Measurements from ENCODE around the gene TGM2. TPM values are rescaled to one million over a fixed set of nuclear protein-coding genes. Genes with fewer than 3 reads are reported as not detected.
A peak's percentile ranks its signal among the peaks of the same experiment; 100 is the strongest.

The TGM2 gene
- total and polyA plus RNA-seq, 9 of the 15 experiments (the other 6 are each of a cell fraction or from before 2014, with no cell fraction given) = 5.5 to 78.5 (median 37.6) TPM

- peaks cover 10 to 14% of the 10 kb centered on the region in 2 experiments for H3K4me1 ChIP-seq (replicated peaks in 1 of 2; ENCODE audit: control insufficient read depth in 2 of 2, insufficient read depth in 2 of 2, low read length in 2 of 2)
- ATAC-seq = no peak
- no peak overlapping the region for H3K4me2 ChIP-seq (ENCODE audit: insufficient read depth, low read length)
- 11% methylated on average over 5 of the region's 5 CpGs for WGBS (ENCODE audit: insufficient coverage, low coverage, missing lambda C conversion rate)
- CTCF ChIA-PET (ENCODE audit: low intra/inter-chr PET ratio) = no interaction called here
- intact Hi-C loops (cut with micrococcal nuclease) = no loop called here
- POLR2A ChIA-PET = interaction anchor here (0.6 to 1.2 kb wide), 6 partner anchors 11 to 840 kb away, joined by 3 to 5 read pairs (median 3); no protein-coding TSS in a partner anchor
- H3K27me3 ChIP-seq (ENCODE audit: control insufficient read depth in 2 of 2, insufficient read depth in 2 of 2, low read length in 2 of 2) = peaks cover 2 to 14% of the 10 kb centered on the region in 2 experiments; a peak in 2 of 5 replicates
- DNase-seq (ENCODE audit: extremely low read depth in 1 of 4, low spot score in 3 of 4) = no peak
- H3K9ac ChIP-seq (ENCODE audit: insufficient read depth in 1 of 2, low read depth in 2 of 2, low read length in 2 of 2) = no peak overlapping the region
- FAIRE-seq = no peak
- H3K4me3 ChIP-seq = no peak overlapping the region
- H3K79me2 ChIP-seq (ENCODE audit: control insufficient read depth, insufficient read depth, low read length) = no peaks in the 10 kb centered on the region
- no peaks in the 10 kb centered on the region for H3K36me3 ChIP-seq (ENCODE audit: control insufficient read depth, insufficient read depth, low read length)
- H3K9me3 ChIP-seq (replicated peaks; ENCODE audit: control insufficient read depth, insufficient read depth, low read depth, low read length) = no peaks in the 10 kb centered on the region
- no peak overlapping the region for H2AFZ ChIP-seq (ENCODE audit: low read depth, low read length)
- in situ Hi-C loops (cut with MboI) = no loop called here
- no peak for TF ChIP-seq CBX1 (IDR thresholded peaks at IDR 0.05; ENCODE audit: low read depth)
- TF ChIP-seq TEAD1 (CRISPR knock-in tag; IDR thresholded peaks at IDR 0.05) = no peak
- no peak for TF ChIP-seq GTF2B (IDR thresholded peaks at IDR 0.05; ENCODE audit: extremely low read depth, insufficient read length)
- TF ChIP-seq ZNF324 (CRISPR knock-in tag; IDR thresholded peaks at IDR 0.05) = no peak
- no peak for TF ChIP-seq JUNB (CRISPR knock-in tag; conservative IDR thresholded peaks at IDR 0.05)
- no peak for TF ChIP-seq SREBF2 (CRISPR knock-in tag; IDR thresholded peaks at IDR 0.05)
- TF ChIP-seq SMC3 (conservative IDR thresholded peaks at IDR 0.05; ENCODE audit: insufficient read depth, low read depth, low read length) = no peak
- TF ChIP-seq KLF6 (CRISPR knock-in tag; IDR thresholded peaks at IDR 0.05; ENCODE audit: borderline replicate concordance) = no peak
- peak in 1 of 2 experiments; percentile 32; a peak in 1 of 4 replicates for TF ChIP-seq KDM1A (IDR thresholded peaks at IDR 0.05)
- TF ChIP-seq SMARCA5 (IDR thresholded peaks at IDR 0.05) = peak; percentile 67; the same call in 1 of the 2 replicates
- no peak for TF ChIP-seq NR1H2 (CRISPR knock-in tag; IDR thresholded peaks at IDR 0.05)
- peak; percentile 60 for TF ChIP-seq RBM25 (IDR thresholded peaks at IDR 0.05; ENCODE audit: low read depth, low read length, severe bottlenecking)
- TF ChIP-seq BCOR (IDR thresholded peaks at IDR 0.05) = peak; percentile 74
- no peaks in the 10 kb centered on the region for H3K9me1 ChIP-seq (ENCODE audit: control insufficient read depth, insufficient read depth, low read length)
- peaks cover 3% of the 10 kb centered on the region; the same call in 1 of the 2 replicates for H4K20me1 ChIP-seq (replicated peaks; ENCODE audit: control insufficient read depth, insufficient read depth, low read length)
- H3K27ac ChIP-seq (ENCODE audit: extremely low read depth, low read depth, low read length) = no peak overlapping the region
- no TSS peak for BruUV-seq (replicated peaks)
Observed at GRCh38 chr20:38197217-38197616, 32.1 kb upstream of the TGM2 start.
